ENCODE results near the gene PRKCH.

The PRKCH gene

GRCh38 chr14:61334197-61334701, 12.9 kb downstream of the PRKCH start:
- no peak overlapping the region for H3K4me3 Mint-ChIP-seq
- no peaks in the 10 kb centered on the region for H3K9me3 Mint-ChIP-seq
- H3K27me3 Mint-ChIP-seq (ENCODE audit: low read depth, poor library complexity): peaks cover 3% of the 10 kb centered on the region
- no peaks in the 10 kb centered on the region for H3K36me3 Mint-ChIP-seq (ENCODE audit: low read depth)
- H3K4me1 Mint-ChIP-seq: peaks cover 19% of the 10 kb centered on the region
- TF ChIP-seq, protein P1, sequence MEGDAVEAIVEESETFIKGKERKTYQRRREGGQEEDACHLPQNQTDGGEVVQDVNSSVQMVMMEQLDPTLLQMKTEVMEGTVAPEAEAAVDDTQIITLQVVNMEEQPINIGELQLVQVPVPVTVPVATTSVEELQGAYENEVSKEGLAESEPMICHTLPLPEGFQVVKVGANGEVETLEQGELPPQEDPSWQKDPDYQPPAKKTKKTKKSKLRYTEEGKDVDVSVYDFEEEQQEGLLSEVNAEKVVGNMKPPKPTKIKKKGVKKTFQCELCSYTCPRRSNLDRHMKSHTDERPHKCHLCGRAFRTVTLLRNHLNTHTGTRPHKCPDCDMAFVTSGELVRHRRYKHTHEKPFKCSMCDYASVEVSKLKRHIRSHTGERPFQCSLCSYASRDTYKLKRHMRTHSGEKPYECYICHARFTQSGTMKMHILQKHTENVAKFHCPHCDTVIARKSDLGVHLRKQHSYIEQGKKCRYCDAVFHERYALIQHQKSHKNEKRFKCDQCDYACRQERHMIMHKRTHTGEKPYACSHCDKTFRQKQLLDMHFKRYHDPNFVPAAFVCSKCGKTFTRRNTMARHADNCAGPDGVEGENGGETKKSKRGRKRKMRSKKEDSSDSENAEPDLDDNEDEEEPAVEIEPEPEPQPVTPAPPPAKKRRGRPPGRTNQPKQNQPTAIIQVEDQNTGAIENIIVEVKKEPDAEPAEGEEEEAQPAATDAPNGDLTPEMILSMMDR (IDR thresholded peaks at IDR 0.05): no peak
- no peak overlapping the region for H3K27ac Mint-ChIP-seq
- DNase-seq: no peak

DNA sequence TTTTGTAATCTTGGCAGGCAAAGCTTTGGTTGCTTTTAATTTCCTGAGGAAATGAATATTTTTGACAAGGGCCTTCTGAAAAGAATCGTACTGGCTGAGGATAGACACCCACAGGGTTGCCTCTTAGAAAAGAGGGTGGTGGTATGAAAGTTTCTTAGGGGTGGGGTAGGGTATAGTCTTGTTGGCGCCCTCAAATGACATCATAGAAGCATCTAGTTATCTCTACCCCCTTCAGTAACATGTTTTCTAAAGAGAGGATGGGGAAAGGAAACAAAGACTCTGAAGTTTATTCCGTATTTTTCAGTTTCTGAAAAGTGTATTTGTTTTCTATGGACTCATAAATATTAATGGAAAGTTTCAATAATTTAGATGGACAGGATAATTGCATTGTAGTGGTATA, 13.7 kb downstream of the PRKCH start:
- Mint-ChIP-seq H3K4me3 (no peak overlapping the region), H3K36me3 (ENCODE audit: low read depth) (no peaks in the 10 kb centered on the region), H3K9me3 (no peaks in the 10 kb centered on the region), H3K4me1 (peaks cover 12% of the 10 kb centered on the region), H3K27me3 (ENCODE audit: low read depth, poor library complexity) (peaks cover 3% of the 10 kb centered on the region), H3K27ac (no peak overlapping the region)
- TF ChIP-seq, protein P1 (IDR thresholded peaks at IDR 0.05): no peak
- DNase-seq: no peak

- Mint-ChIP-seq H3K27me3 (ENCODE audit: low read depth, poor library complexity) (peaks cover 8% of the 10 kb centered on the region), H3K9me3 (no peaks in the 10 kb centered on the region), H3K4me3 (no peak overlapping the region), H3K36me3 (ENCODE audit: low read depth) (no peaks in the 10 kb centered on the region), H3K27ac (no peak overlapping the region), H3K4me1 (peaks cover 12% of the 10 kb centered on the region)
- TF ChIP-seq, protein P1 (IDR thresholded peaks at IDR 0.05): no peak
- DNase-seq: no peak
These were observed 14.4 kb downstream of the PRKCH start for GRCh38 chr14:61335671-61336275.

GRCh38 chr14:61337893-61338292, 16.5 kb downstream of the PRKCH start:
- peaks cover under 1% of the 10 kb centered on the region for H3K4me1 Mint-ChIP-seq
- H3K27me3 Mint-ChIP-seq (ENCODE audit: low read depth, poor library complexity): peaks cover 13% of the 10 kb centered on the region
- H3K9me3 Mint-ChIP-seq: no peaks in the 10 kb centered on the region
- no peak overlapping the region for H3K27ac Mint-ChIP-seq
- TF ChIP-seq, protein P1 (IDR thresholded peaks at IDR 0.05): no peak
- H3K4me3 Mint-ChIP-seq: no peak overlapping the region
- DNase-seq: no peak
- H3K36me3 Mint-ChIP-seq (ENCODE audit: low read depth): no peaks in the 10 kb centered on the region

DNA sequence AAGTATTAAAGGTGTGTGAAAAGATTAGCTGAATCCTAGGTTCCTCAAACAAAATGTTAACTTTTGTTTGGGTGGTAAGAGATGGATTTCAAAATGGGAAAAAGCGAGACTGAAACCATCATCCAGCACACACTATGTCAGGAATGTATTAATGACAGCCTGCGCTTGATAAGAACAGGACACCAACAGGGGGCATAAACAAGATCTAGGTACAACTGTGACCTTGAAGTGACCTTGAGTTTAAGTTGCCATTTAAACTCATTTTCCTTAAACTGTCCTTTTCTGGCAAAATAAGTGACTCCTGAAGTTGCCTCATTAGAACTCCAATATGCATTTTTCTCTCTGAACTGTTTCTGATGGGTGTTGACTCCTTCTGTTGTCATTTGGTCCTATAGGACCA, 17.1 kb downstream of the PRKCH start:
- no peak overlapping the region for H3K27ac Mint-ChIP-seq

More for the DNA sequence above, 17.1 kb downstream of the PRKCH start:
- Mint-ChIP-seq H3K4me3 (no peak overlapping the region), H3K27me3 (ENCODE audit: low read depth, poor library complexity) (peaks cover 13% of the 10 kb centered on the region), H3K9me3 (no peaks in the 10 kb centered on the region), H3K36me3 (ENCODE audit: low read depth) (no peaks in the 10 kb centered on the region), H3K4me1 (no peaks in the 10 kb centered on the region)
- DNase-seq: no peak
- TF ChIP-seq, protein P1 (IDR thresholded peaks at IDR 0.05): no peak

Measured in nephron progenitor cell (in vitro differentiated cells).